Muscle of leg (tissue), 16 donors: ENCODE data around the gene YBX3. TPM values are rescaled to one million over a fixed set of nuclear protein-coding genes. Genes with fewer than 3 reads are reported as not detected.

Experiments used
- DNase-seq: peaks from one replicate; pipeline ENCODE4 v3.0.0; 2013
- H3K27ac ChIP-seq: one replicate; pipeline ENCODE4 v1.5.1; 2013; ENCODE audit warnings: mild to moderate bottlenecking, low read length, control low read depth
- H3K27me3 ChIP-seq: one replicate; pipeline ENCODE4 v1.6.1; 2013; ENCODE audit warnings: low read length; ENCODE audit not compliant: control insufficient read depth, insufficient read depth
- H3K36me3 ChIP-seq: one replicate; pipeline ENCODE4 v1.6.1; 2013; ENCODE audit warnings: low read length; ENCODE audit not compliant: control insufficient read depth, insufficient read depth
- H3K4me1 ChIP-seq: one replicate; pipeline ENCODE4 v1.6.1; 2013; ENCODE audit warnings: low read length; ENCODE audit not compliant: control insufficient read depth, insufficient read depth
- H3K4me3 ChIP-seq: one replicate; pipeline ENCODE4 v1.5.1; 2013; ENCODE audit warnings: low read length, control low read depth
- H3K9me3 ChIP-seq: replicated peaks from 2 replicates; pipeline ENCODE4 v1.6.1; 2013; ENCODE audit warnings: low read depth, low read length; ENCODE audit not compliant: control insufficient read depth
- WGBS: methylation state at CpG from one replicate; pipeline ENCODE4 v1.1.5; 2013; ENCODE audit warnings: missing lambda C conversion rate; ENCODE audit not compliant: insufficient coverage; 5-methylcytosine and 5-hydroxymethylcytosine counted together
- long read RNA-seq, 11 donors: transcript quantifications; one replicate each; lab custom pipeline, GENCODE V29; 2026
- polyA plus RNA-seq, 8 donors: library from polyadenylated mRNA; unstranded; fragments of 120-200 nt; gene quantifications; one replicate each; pipeline versions ENCODE4 v1.2.1 to v1.2.3, GENCODE V29; 2013; ENCODE audit warnings: inconsistent platforms in 1 of 8, low replicate concordance in 1 of 8; ENCODE audit not compliant: insufficient read length in 8 of 8, insufficient read depth in 1 of 8
- total RNA-seq: library from RNA; stranded (reverse); fragments of 120-200 nt; gene quantifications from one replicate; pipeline ENCODE4 v1.2.4, GENCODE V29; 2013

Gene YBX3
- total RNA-seq (156 TPM), polyA plus RNA-seq (1,000 to 10,000 TPM in 1 of 8 donors, 100 to 1,000 TPM in 7; 466 to 1,043 (median 809) TPM)
- long read RNA-seq, donor 1, transcript YBX3-202 (9 exons, 1,708 nt), result minor isoform, 31 of 139 reads
- long read RNA-seq, donor 1, transcript YBX3-201 (10 exons, 1,796 nt), result major isoform, 40 of 139 reads
- long read RNA-seq, donor 1, transcript YBX3-206 (4 exons, 840 nt), result minor isoform, 5 of 139 reads
- long read RNA-seq, donor 1, partial matches to known transcripts, result 56 of 139 reads
- long read RNA-seq, donor 1, other reads (novel, unspliced or antisense), result 6 of 139 reads
- long read RNA-seq, donor 2, transcript YBX3-201 (10 exons, 1,796 nt), result major isoform, 7 of 22 reads
- long read RNA-seq, donor 2, transcript YBX3-202 (9 exons, 1,708 nt), result minor isoform, 5 of 22 reads
- long read RNA-seq, donor 2, partial matches to known transcripts, result 9 of 22 reads
- long read RNA-seq, donor 2, other reads (novel, unspliced or antisense), result 0 of 22 reads
- long read RNA-seq, donor 3, transcript YBX3-205 (3 exons, 438 nt), result minor isoform, 5 of 430 reads
- long read RNA-seq, donor 3, transcript YBX3-201 (10 exons, 1,796 nt), result major isoform, 121 of 430 reads
- long read RNA-seq, donor 3, transcript YBX3-202 (9 exons, 1,708 nt), result minor isoform, 105 of 430 reads
- long read RNA-seq, donor 3, partial matches to known transcripts, result 160 of 430 reads
- long read RNA-seq, donor 3, other reads (novel, unspliced or antisense), result 31 of 430 reads
- long read RNA-seq, donor 4, transcript YBX3-206 (4 exons, 840 nt), result minor isoform, 10 of 210 reads
- long read RNA-seq, donor 4, transcript YBX3-201 (10 exons, 1,796 nt), result major isoform, 47 of 210 reads
- long read RNA-seq, donor 4, transcript YBX3-202 (9 exons, 1,708 nt), result minor isoform, 37 of 210 reads
- long read RNA-seq, donor 4, partial matches to known transcripts, result 110 of 210 reads
- long read RNA-seq, donor 4, other reads (novel, unspliced or antisense), result 0 of 210 reads
- long read RNA-seq, donor 5, transcript YBX3-201 (10 exons, 1,796 nt), result major isoform, 105 of 420 reads
- long read RNA-seq, donor 5, transcript YBX3-202 (9 exons, 1,708 nt), result minor isoform, 64 of 420 reads
- long read RNA-seq, donor 5, transcript YBX3-206 (4 exons, 840 nt), result minor isoform, 8 of 420 reads
- long read RNA-seq, donor 5, partial matches to known transcripts, result 218 of 420 reads
- long read RNA-seq, donor 5, other reads (novel, unspliced or antisense), result 19 of 420 reads
- long read RNA-seq, donor 6, transcript YBX3-201 (10 exons, 1,796 nt), result major isoform, 131 of 387 reads
- long read RNA-seq, donor 6, transcript YBX3-205 (3 exons, 438 nt), result minor isoform, 7 of 387 reads
- long read RNA-seq, donor 6, transcript YBX3-202 (9 exons, 1,708 nt), result minor isoform, 73 of 387 reads
- long read RNA-seq, donor 6, transcript YBX3-206 (4 exons, 840 nt), result minor isoform, 12 of 387 reads
- long read RNA-seq, donor 6, partial matches to known transcripts, result 149 of 387 reads
- long read RNA-seq, donor 6, other reads (novel, unspliced or antisense), result 10 of 387 reads
- long read RNA-seq, donor 7, transcript YBX3-206 (4 exons, 840 nt), result minor isoform, 7 of 265 reads
- long read RNA-seq, donor 7, transcript YBX3-201 (10 exons, 1,796 nt), result major isoform, 59 of 265 reads
- long read RNA-seq, donor 7, transcript YBX3-202 (9 exons, 1,708 nt), result minor isoform, 36 of 265 reads
- long read RNA-seq, donor 7, partial matches to known transcripts, result 153 of 265 reads
- long read RNA-seq, donor 7, other reads (novel, unspliced or antisense), result 0 of 265 reads
- long read RNA-seq, donor 8, transcript YBX3-202 (9 exons, 1,708 nt), result minor isoform, 22 of 325 reads
- long read RNA-seq, donor 8, transcript YBX3-201 (10 exons, 1,796 nt), result major isoform, 36 of 325 reads
- long read RNA-seq, donor 8, transcript YBX3-206 (4 exons, 840 nt), result minor isoform, 19 of 325 reads
- long read RNA-seq, donor 8, partial matches to known transcripts, result 245 of 325 reads
- long read RNA-seq, donor 8, other reads (novel, unspliced or antisense), result 0 of 325 reads
- long read RNA-seq, donor 9, transcript YBX3-206 (4 exons, 840 nt), result minor isoform, 11 of 316 reads
- long read RNA-seq, donor 9, transcript YBX3-202 (9 exons, 1,708 nt), result minor isoform, 39 of 316 reads
- long read RNA-seq, donor 9, transcript YBX3-204 (2 exons, 512 nt), result minor isoform, 5 of 316 reads
- long read RNA-seq, donor 9, transcript YBX3-201 (10 exons, 1,796 nt), result major isoform, 67 of 316 reads
- long read RNA-seq, donor 9, partial matches to known transcripts, result 188 of 316 reads
- long read RNA-seq, donor 9, other reads (novel, unspliced or antisense), result 0 of 316 reads
- long read RNA-seq, donor 10, transcript YBX3-205 (3 exons, 438 nt), result minor isoform, 5 of 297 reads
- long read RNA-seq, donor 10, transcript YBX3-201 (10 exons, 1,796 nt), result major isoform, 63 of 297 reads
- long read RNA-seq, donor 10, transcript YBX3-202 (9 exons, 1,708 nt), result minor isoform, 41 of 297 reads
- long read RNA-seq, donor 10, transcript YBX3-206 (4 exons, 840 nt), result minor isoform, 10 of 297 reads
- long read RNA-seq, donor 10, partial matches to known transcripts, result 171 of 297 reads
- long read RNA-seq, donor 10, other reads (novel, unspliced or antisense), result 5 of 297 reads
- long read RNA-seq, donor 11, transcript YBX3-201 (10 exons, 1,796 nt), result major isoform, 71 of 336 reads
- long read RNA-seq, donor 11, transcript YBX3-206 (4 exons, 840 nt), result minor isoform, 8 of 336 reads
- long read RNA-seq, donor 11, transcript YBX3-202 (9 exons, 1,708 nt), result minor isoform, 48 of 336 reads
- long read RNA-seq, donor 11, transcript YBX3-205 (3 exons, 438 nt), result minor isoform, 5 of 336 reads
- long read RNA-seq, donor 11, partial matches to known transcripts, result 188 of 336 reads
- long read RNA-seq, donor 11, other reads (novel, unspliced or antisense), result 13 of 336 reads

DNA sequence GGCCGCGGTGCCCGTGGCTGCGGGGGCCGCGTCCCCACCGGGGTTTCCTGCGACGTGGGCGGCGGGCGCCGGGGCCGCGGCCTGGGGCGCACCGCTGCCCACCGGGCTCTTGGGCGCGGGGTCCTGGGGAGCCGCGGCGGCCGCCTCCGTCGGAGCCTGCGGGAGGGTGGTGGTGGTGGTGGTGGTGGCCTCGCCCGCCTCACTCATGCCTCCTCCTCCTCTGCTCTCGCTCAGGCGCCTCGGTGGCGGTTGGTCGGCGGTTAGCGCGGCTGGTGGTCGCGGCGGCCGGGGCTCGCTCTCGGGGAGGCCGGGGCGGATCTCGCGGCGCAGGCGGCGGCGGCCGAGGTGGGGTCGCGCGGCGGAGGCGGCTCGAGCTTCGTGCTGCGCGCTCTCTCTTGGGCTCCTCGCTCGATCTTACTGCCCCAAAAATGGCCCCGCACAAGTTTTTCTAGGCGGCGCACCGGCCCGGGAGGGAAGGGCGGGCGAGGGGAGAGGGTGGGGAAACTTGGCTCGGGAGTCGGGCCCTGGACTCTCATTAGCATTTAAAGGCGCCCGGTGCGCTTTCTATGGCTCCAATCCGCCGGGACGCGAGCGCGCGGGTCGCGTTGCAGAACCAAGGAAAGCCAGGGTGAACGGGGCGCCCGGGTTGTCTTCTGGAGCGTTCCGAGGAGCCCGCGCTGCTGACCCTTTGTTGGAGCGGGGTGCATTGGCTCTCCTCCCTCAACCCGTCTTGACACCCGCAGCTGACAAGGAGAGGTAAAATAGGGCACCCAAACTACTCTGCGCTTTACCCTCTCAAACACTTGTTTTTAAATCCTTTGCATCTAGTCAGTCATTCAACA, at the start of gene YBX3:
Gene YBX3 (minus strand): TSS at position 419 of the 842 bp plus-strand sequence. CDS start 212 bp downstream, at position 207.
- H3K36me3 ChIP-seq, result no peaks in the 10 kb centered on the region
- H3K27ac ChIP-seq, result peak within 1 kb of the TSS; percentile 99
- H3K4me1 ChIP-seq, result peaks cover 9% of the 10 kb centered on the region
- H3K9me3 ChIP-seq, result no peaks in the 10 kb centered on the region
- WGBS, result under 1% methylated on average over 72 of the region's 95 CpGs
- peak; percentile 94 for DNase-seq
- no peaks in the 10 kb centered on the region for H3K27me3 ChIP-seq
- peak within 1 kb of the TSS; percentile 91 for H3K4me3 ChIP-seq

DNA sequence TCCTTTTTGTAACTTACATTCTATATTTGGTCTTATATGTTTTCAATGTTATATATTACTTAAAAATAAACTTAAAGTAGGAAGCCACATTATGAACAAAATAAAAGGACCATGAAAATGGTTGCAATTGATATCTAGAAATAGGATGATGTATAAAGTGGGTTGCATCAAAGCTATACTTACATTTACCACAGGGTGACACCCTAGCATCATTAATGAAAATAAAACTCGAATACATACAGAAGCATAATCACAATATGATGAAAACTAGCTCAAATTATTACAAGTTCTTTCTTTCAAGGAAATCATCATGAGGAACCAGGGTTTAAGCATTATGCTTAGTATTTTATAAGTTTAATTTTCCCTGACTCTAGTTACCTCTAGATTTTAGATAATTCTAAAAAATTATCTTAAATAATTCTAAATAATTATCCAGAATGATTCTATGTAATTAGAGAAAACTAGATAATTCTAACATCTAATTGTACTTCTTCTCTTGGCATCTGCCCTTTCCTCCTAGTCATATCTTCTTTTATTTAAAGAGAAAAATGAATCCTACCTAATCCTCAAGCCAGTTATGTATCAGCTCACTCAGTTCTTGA, 48.1 kb upstream of the YBX3 start:
- no peaks in the 10 kb centered on the region for H3K36me3 ChIP-seq
- no peaks in the 10 kb centered on the region for H3K4me1 ChIP-seq
- no peaks in the 10 kb centered on the region for H3K27me3 ChIP-seq
- H3K27ac ChIP-seq, result no peak overlapping the region
- H3K4me3 ChIP-seq, result no peak overlapping the region
- H3K9me3 ChIP-seq, result no peaks in the 10 kb centered on the region
- DNase-seq, result peak; percentile 50
- WGBS, result no CpG with 5 or more reads among the region's 1 CpG

DNA sequence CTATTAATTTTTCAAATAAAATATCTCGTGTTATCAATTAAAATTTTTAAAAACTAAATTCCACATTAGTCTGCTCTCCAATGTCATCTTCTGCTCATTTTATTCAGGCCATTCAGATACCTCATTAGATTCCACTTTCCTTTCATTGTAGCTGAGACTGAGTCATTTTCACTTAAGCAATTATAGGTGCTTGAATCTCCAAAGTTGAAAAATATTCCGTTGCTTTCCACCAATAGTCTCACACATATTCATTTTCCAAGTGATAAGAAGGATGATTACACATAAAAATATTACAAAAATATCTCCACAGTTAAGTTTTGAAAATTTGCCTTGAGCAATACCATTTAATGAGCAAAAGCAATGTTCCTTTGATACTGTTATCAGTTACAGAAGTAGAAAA, 36.5 kb upstream of the YBX3 start:
- no peak overlapping the region for H3K27ac ChIP-seq
- no peaks in the 10 kb centered on the region for H3K27me3 ChIP-seq
- no peaks in the 10 kb centered on the region for H3K36me3 ChIP-seq
- DNase-seq, result no peak
- no peak overlapping the region for H3K4me3 ChIP-seq
- H3K9me3 ChIP-seq, result peaks cover 8% of the 10 kb centered on the region
- WGBS, result no CpG with 5 or more reads among the region's 2 CpGs
- H3K4me1 ChIP-seq, result no peaks in the 10 kb centered on the region

DNA sequence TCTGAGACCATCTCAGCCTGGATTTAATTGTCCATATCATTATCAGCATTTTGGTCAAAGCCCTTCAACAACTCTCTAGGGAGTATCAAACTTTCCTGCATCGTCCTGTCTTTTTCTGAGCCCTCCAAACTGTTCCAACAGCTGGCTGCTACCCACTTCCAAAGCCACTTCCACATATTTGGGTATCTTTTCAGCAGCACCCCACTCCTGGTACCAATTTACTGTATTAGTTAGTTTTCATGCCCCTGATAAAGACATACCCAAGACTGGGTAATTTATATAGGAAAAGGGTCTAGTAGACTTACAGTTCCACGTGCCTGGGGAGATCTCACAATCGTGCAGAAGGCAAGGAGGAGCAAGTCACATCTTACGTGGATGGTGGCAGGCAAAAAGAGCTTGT, 33.1 kb upstream of the YBX3 start:
- DNase-seq, result no peak
- H3K9me3 ChIP-seq, result peaks cover 8% of the 10 kb centered on the region
- H3K36me3 ChIP-seq, result no peaks in the 10 kb centered on the region
- no peak overlapping the region for H3K27ac ChIP-seq
- no peaks in the 10 kb centered on the region for H3K27me3 ChIP-seq
- no peaks in the 10 kb centered on the region for H3K4me1 ChIP-seq
- no peak overlapping the region for H3K4me3 ChIP-seq
- WGBS, result 83% methylated on average over 1 of the region's 4 CpGs

DNA sequence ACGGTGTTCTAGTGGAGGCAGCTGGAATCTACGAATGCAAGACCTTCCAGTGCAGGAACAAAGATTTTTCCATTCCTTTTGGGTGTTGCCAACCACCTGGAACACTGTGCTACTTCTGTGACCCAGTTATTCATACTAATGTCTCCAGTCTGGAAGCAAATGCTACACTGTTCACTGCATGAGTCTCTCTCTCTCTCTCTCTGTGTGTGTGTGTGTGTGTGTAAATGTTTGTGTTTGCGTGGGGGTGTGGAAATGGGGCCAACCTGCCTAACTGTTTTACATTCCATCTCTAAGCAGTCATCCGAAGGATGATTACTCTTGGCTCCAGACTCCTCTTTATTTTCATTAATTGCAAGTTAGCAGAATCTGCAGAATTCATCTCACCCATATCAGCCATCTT, 29.9 kb upstream of the YBX3 start:
- Histone ChIP-seq H3K36me3 (no peaks in the 10 kb centered on the region), H3K27me3 (no peaks in the 10 kb centered on the region), H3K4me1 (peaks cover 2% of the 10 kb centered on the region), H3K27ac (no peak overlapping the region), H3K9me3 (peaks cover 8% of the 10 kb centered on the region), H3K4me3 (no peak overlapping the region)
- DNase-seq, result no peak
- WGBS, result 33% methylated on average over 2 of the region's 4 CpGs

DNA sequence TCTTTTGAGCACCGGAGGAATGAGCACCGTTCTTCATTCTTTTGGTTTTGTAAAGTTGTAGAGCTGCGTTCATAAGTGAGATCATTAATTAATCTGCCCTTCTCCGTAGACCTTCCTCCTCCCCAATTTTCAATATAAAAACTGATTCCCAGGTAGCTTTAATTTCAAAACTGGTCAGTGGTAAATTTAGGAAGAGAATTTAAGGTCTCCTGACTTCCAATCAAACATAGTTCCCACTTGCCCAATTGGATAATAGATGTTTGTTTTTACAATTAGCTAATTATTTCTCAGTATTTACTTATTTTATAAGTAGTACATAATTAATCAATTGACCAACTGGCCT, 27.2 kb upstream of the YBX3 start:
- WGBS, result no CpG with 5 or more reads among the region's 4 CpGs
- Histone ChIP-seq H3K27me3 (peaks cover 2% of the 10 kb centered on the region), H3K4me3 (no peak overlapping the region), H3K9me3 (no peaks in the 10 kb centered on the region), H3K36me3 (no peaks in the 10 kb centered on the region), H3K27ac (no peak overlapping the region), H3K4me1 (peaks cover 2% of the 10 kb centered on the region)
- DNase-seq, result no peak

DNA sequence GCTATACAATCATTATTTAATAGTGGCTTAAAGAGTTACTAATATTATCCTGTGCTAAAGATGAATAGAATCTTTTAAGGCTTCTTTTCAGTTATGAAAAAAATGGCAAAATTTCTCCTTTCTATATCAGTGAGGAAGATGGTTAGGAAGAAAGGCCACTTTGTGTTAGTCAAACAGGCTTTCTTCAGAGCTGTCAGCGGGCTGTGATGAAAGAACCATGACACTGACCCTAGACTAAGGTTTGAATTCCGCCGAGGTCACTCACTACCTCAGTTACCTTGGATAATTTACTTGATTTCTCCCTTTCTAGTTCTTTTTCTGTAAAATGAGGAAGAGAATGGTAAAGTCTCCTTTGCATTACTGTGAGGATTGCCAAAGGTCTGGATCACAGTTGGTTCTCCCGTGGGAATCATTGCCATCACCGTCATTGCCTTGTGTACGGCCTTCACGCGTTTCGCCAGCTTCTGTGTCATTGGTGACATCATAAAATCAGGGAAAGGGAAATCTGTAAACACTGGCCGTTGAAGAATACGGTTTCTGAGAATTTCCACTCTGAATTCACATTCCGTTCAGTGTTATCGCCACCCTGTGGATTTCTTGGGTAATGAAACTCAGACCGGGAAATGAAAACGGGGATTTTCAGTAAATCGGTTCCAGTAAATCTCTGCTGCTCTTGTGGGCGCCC, 26.7 kb upstream of the YBX3 start:
- Histone ChIP-seq H3K27me3 (peaks cover 2% of the 10 kb centered on the region), H3K9me3 (no peaks in the 10 kb centered on the region), H3K4me1 (peaks cover 2% of the 10 kb centered on the region), H3K4me3 (peak overlapping the region; percentile 23), H3K36me3 (no peaks in the 10 kb centered on the region), H3K27ac (peak overlapping the region; percentile 5)
- 0% methylated on average over 6 of the region's 17 CpGs for WGBS
- DNase-seq, result peak; percentile 97
